A673 (cell line): Measurements from ENCODE around the gene BCAS4. TPM values are rescaled to one million over a fixed set of nuclear protein-coding genes. Genes with fewer than 3 reads are reported as not detected.

ENCODE experiments used
- BruUV-seq: library from RNA; stranded (reverse); fragments of 400-500 nt; replicated peaks from 2 replicates; lab custom pipeline; 2021; lab: Mats Ljungman, UMichigan
- CTCF ChIA-PET: fragments of 300-600 bp; sonication (Branson Sonifier 250); formaldehyde crosslinking; loops from one replicate; lab custom pipeline; 2022; ENCODE audit warnings: antibody characterized with exemption; lab: Charles Lee
- POLR2A ChIA-PET: fragments of 300-600 bp; sonication (Branson Sonifier 250); formaldehyde crosslinking; loops from one replicate; lab custom pipeline; 2022; ENCODE audit warnings: antibody characterized with exemption; ENCODE audit not compliant: low non-redundant PET; lab: Charles Lee
- DNase-seq: peaks from one replicate; pipeline ENCODE4 v3.0.0-alpha.2; 2015; ENCODE audit warnings: low spot score
- H3K27ac ChIP-seq: fragments of 200-600 bp; sonication (generic); 2 replicates; pipeline ENCODE4 v1.5.1; 2016; ENCODE audit warnings: mixed run types, low read depth, mild to moderate bottlenecking, mixed read lengths, antibody characterized with exemption, low read length; ENCODE audit not compliant: poor library complexity, severe bottlenecking
- H3K27me3 ChIP-seq: fragments of 200-600 bp; sonication (generic); replicated peaks from 2 replicates; pipeline ENCODE4 v1.6.1; 2017; ENCODE audit warnings: mixed run types, low read depth, mild to moderate bottlenecking, mixed read lengths, antibody characterized with exemption, low read length; ENCODE audit not compliant: insufficient read depth, poor library complexity
- H3K36me3 ChIP-seq: fragments of 200-600 bp; sonication (generic); 2 replicates; pipeline ENCODE4 v1.6.1; 2016; ENCODE audit warnings: mixed run types, mild to moderate bottlenecking, mixed read lengths, antibody characterized with exemption, low read length; ENCODE audit not compliant: insufficient read depth, poor library complexity, severe bottlenecking
- H3K4me1 ChIP-seq: fragments of 200-600 bp; sonication (generic); 2 replicates; pipeline ENCODE4 v1.6.1; 2017; ENCODE audit warnings: mixed run types, mild to moderate bottlenecking, mixed read lengths, antibody characterized with exemption, low read length; ENCODE audit not compliant: insufficient read depth, poor library complexity, severe bottlenecking
- H3K4me3 ChIP-seq: fragments of 200-600 bp; sonication (generic); 2 replicates; pipeline ENCODE4 v1.5.1; 2016; ENCODE audit warnings: low read depth, mixed run types, mild to moderate bottlenecking, mixed read lengths, low read length; ENCODE audit not compliant: poor library complexity, severe bottlenecking
- H3K9me3 ChIP-seq: fragments of 200-600 bp; sonication (generic); 2 replicates; pipeline ENCODE4 v1.6.1; 2016; ENCODE audit warnings: mixed run types, low read depth, mild to moderate bottlenecking, mixed read lengths, antibody characterized with exemption, low read length; ENCODE audit not compliant: poor library complexity, severe bottlenecking
- EZH2 ChIP-seq: fragments of 200-600 bp; sonication (generic); IDR thresholded peaks from 2 replicates; pipeline ENCODE4 v1.6.1; 2017; ENCODE audit warnings: borderline replicate concordance, low read depth, mild to moderate bottlenecking, mixed read lengths, antibody characterized with exemption, low read length; ENCODE audit not compliant: poor library complexity, severe bottlenecking
- intact Hi-C: fragments of 100-400 bp; cut with micrococcal nuclease; formaldehyde crosslinking; loops from one replicate; pipeline ENCODE4 v1.10.0; 2022; ENCODE audit not compliant: unreplicated experiment
- total RNA-seq: library from RNA; stranded (reverse); gene quantifications from 2 replicates; pipeline ENCODE4 v1.2.3, GENCODE V29; 2021
- TF ChIP-seq, protein P1 (sequence below): fragments of 300-800, 200-600 bp; sonication (generic); conservative IDR thresholded peaks from 2 replicates; pipeline ENCODE4 v1.5.1; 2017; ENCODE audit warnings: low read depth, mild to moderate bottlenecking, antibody characterized with exemption, low read length, moderate library complexity, mixed read lengths

BCAS4 gene
- total RNA-seq, 1 experiment from 2014 or later: 28.4 TPM

DNA sequence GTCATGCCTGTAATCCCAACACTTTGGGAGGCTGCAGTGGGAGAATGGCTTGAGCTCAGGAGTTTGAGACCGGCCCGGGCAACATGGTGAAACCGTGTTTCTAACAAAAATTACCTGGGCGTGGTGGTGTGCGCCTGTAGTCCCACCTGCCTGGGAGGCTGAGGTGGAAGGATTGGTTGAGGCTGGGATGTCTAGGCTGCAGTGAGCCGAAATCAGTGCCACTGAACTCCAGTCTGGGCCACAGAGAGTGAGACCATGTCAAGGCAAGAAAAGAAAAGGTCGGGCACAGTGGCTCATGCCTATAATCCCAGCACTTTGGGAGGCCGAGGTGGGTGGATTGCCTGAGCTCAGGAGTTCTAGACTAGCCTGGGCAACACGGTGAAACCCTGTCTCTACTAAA lies 8.2 kb upstream of the BCAS4 start:
- POLR2A ChIA-PET: no interaction called here
- TF ChIP-seq, protein P1, sequence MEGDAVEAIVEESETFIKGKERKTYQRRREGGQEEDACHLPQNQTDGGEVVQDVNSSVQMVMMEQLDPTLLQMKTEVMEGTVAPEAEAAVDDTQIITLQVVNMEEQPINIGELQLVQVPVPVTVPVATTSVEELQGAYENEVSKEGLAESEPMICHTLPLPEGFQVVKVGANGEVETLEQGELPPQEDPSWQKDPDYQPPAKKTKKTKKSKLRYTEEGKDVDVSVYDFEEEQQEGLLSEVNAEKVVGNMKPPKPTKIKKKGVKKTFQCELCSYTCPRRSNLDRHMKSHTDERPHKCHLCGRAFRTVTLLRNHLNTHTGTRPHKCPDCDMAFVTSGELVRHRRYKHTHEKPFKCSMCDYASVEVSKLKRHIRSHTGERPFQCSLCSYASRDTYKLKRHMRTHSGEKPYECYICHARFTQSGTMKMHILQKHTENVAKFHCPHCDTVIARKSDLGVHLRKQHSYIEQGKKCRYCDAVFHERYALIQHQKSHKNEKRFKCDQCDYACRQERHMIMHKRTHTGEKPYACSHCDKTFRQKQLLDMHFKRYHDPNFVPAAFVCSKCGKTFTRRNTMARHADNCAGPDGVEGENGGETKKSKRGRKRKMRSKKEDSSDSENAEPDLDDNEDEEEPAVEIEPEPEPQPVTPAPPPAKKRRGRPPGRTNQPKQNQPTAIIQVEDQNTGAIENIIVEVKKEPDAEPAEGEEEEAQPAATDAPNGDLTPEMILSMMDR: no peak
- TF ChIP-seq EZH2: no peak
- DNase-seq: no peak
- no TSS peak for BruUV-seq
- CTCF ChIA-PET: interaction anchor here (1.1 kb wide), 1 partner anchor 161 kb away, joined by 4 read pairs; no protein-coding TSS in a partner anchor
- no peaks in the 10 kb centered on the region for H3K9me3 ChIP-seq
- H3K36me3 ChIP-seq: no peaks in the 10 kb centered on the region
- intact Hi-C loops: loop anchor here (5.0 kb wide), 1 partner anchor 599 kb away; no protein-coding TSS in a partner anchor
- H3K4me3 ChIP-seq: no peak overlapping the region
- peaks cover 37% of the 10 kb centered on the region for H3K4me1 ChIP-seq
- H3K27me3 ChIP-seq: no peaks in the 10 kb centered on the region
- H3K27ac ChIP-seq: peak overlapping the region; percentile 74

DNA sequence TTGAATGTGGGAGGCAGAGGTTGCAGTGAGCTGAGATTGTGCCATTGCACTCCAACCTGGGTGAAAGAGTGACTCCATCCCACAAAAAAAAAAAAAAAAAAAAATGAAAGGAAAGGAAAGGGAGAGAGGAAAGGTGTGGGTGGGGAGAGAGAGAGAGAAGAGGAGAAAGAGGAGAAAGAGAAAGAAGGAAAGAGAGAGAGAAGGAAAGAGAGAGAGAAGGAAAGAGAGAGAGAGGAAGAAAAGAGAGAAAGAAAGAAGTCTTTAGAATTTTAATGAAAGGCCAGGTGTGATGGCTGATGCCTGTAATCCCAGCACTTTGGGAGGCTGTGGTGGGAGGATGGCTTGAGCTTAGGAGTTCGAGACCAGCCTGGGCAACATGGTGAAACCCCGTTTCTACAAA lies 7.7 kb upstream of the BCAS4 start:
- ChIA-PET CTCF (interaction anchor here (0.6 to 1.5 kb wide), 6 partner anchors 8 to 304 kb away, joined by 4 to 8 read pairs (median 5); no protein-coding TSS in a partner anchor), POLR2A (no interaction called here)
- Histone ChIP-seq H3K4me1 (peaks cover 37% of the 10 kb centered on the region), H3K36me3 (no peaks in the 10 kb centered on the region), H3K27me3 (no peaks in the 10 kb centered on the region), H3K4me3 (no peak overlapping the region), H3K27ac (peak overlapping the region; percentile 88), H3K9me3 (no peaks in the 10 kb centered on the region)
- TF ChIP-seq, protein P1: no peak
- TF ChIP-seq EZH2: no peak
- DNase-seq: no peak
- BruUV-seq: no TSS peak
- intact Hi-C loops: loop anchor here (5.0 kb wide), 1 partner anchor 600 kb away; no protein-coding TSS in a partner anchor

DNA sequence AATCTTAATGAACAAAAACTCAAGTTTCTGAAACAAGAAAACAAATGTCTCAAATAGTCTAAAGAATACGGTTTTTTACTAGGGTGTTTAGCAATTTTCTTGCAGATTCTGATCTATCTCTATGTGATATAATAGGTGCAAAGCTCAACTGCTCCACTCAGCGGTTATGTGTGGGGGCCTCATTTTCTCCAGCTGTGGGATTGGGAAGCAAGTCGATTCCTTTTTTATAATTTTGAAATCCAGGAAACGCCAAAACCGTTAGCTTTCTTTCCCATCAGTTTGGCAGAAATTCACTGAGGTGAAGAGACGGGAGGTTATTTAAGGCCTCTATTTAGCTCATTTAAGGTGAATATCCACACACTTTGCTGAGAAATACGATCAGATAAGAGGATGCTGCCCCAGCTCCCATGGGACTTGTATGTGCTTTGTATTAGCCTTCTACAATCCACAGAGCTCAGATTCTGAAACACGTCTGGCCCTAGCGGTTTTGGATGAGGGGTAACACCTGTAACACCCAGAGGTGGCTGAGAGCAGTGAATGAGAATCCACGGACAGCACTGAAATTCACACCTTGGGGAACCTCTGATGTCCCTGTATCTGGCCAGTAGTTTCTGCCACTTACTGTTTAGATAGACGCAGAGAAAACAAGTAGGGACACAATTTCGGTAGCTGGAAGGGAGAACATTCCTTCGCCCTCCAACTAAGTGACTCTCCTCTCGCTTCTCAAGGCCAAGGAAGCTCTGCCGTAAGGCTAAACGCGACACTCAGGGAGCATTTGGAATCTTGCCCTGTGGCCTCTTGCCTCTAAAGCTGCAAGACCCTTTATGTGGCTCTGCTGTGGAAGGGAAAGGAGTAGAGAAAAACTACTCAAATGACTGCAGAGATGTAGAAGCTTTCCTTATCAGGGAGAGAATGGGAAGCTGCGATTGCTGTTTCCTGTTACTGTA lies 6.5 kb upstream of the BCAS4 start:
- ChIA-PET CTCF (interaction anchor here (0.5 to 1.7 kb wide), 14 partner anchors 9 to 609 kb away, joined by 3 to 9 read pairs (median 4); no protein-coding TSS in a partner anchor), POLR2A (interaction anchor here (0.6 kb wide), 1 partner anchor 162 kb away, joined by 3 read pairs; no protein-coding TSS in a partner anchor)
- peaks cover 44% of the 10 kb centered on the region for H3K4me1 ChIP-seq
- peak overlapping the region; percentile 18 for H3K4me3 ChIP-seq
- intact Hi-C loops: loop anchor here (2.0 to 5.0 kb wide), 2 partner anchors 146 to 601 kb away; no protein-coding TSS in a partner anchor
- no peaks in the 10 kb centered on the region for H3K27me3 ChIP-seq
- H3K9me3 ChIP-seq: no peaks in the 10 kb centered on the region
- H3K27ac ChIP-seq: peak overlapping the region; percentile 88
- TSS peak; percentile 52 for BruUV-seq
- peak; percentile 94 for DNase-seq
- no peaks in the 10 kb centered on the region for H3K36me3 ChIP-seq
- TF ChIP-seq, protein P1: peak; percentile 86
- TF ChIP-seq EZH2: no peak
